Body of pancreas (tissue), 4 donors: Measurements from ENCODE around the gene BCL11B.

ENCODE experiments used
- CTCF ChIP-seq, 7 experiments: fragments of 450-650 bp in 4 of 7; fragments of 200-600 bp in 3 of 7; sonication (generic) in 3 of 7; IDR thresholded peaks; one replicate each; pipeline ENCODE4 v1.5.1; 2016 to 2019; ENCODE audit warnings: antibody characterized with exemption in 7 of 7
- POLR2A ChIP-seq, 3 donors: fragments of 450-650 bp; IDR thresholded peaks; one replicate each; pipeline ENCODE4 v1.6.1; 2016; ENCODE audit warnings: antibody characterized with exemption in 3 of 3, mild to moderate bottlenecking in 2 of 3

GRCh38 chr14:99249389-99249788 is 22.6 kb downstream of the BCL11B start:
- TF ChIP-seq CTCF (IDR thresholded peaks at IDR 0.05): no peak
- no peak for TF ChIP-seq POLR2A (IDR thresholded peaks at IDR 0.05)
